Measurements from ENCODE around the gene MOGAT2. TPM values are rescaled to one million over a fixed set of nuclear protein-coding genes. Genes with fewer than 3 reads are reported as not detected.

MOGAT2 gene
- total and polyA plus RNA-seq, 2 of the 13 experiments (the other 11 are each of a cell fraction or from before 2014, with no cell fraction given), result 27.2 to 27.8 TPM

DNA sequence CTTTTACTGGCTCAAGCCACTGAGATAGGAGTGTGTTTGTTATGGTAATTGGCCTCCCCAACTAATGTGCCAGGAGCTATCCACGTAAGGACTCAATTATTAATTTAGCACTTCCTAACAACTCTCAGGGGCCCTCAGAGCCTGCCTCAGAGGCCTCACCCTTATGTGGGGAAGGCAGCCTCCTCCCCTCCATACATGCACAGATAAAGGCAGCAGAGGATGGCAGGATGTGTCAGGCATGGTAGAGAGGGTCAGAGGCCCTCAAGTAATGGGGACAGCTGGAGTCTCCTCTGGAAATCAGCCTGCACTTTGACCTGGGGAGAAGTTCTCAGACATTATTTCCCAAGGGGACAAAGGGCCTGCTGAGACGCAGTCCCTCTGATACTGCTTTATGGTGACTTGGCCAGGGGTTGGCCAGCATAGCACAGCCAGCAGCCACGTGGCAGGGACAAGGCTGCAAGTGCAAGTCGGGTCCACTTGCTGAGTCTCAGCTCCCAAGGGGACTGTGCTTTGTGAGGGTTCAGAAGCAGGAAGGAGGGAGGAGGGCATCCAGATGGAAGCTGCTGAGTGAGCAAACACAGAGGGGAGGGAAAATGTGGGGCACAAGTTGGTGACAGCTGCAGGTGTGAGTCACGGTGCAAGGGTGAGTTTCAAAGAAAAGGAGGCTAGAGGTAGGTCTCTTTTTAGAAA, 17.0 kb downstream of the MOGAT2 start (continued):
- no peak for TF ChIP-seq ZNF839 (CRISPR knock-in tag; IDR thresholded peaks at IDR 0.05; ENCODE audit: borderline replicate concordance)
- peak; percentile 62; the same call in 1 of the 2 replicates for TF ChIP-seq YEATS4 (CRISPR knock-in tag; IDR thresholded peaks at IDR 0.05; ENCODE audit: borderline replicate concordance)
- TF ChIP-seq, protein P1, sequence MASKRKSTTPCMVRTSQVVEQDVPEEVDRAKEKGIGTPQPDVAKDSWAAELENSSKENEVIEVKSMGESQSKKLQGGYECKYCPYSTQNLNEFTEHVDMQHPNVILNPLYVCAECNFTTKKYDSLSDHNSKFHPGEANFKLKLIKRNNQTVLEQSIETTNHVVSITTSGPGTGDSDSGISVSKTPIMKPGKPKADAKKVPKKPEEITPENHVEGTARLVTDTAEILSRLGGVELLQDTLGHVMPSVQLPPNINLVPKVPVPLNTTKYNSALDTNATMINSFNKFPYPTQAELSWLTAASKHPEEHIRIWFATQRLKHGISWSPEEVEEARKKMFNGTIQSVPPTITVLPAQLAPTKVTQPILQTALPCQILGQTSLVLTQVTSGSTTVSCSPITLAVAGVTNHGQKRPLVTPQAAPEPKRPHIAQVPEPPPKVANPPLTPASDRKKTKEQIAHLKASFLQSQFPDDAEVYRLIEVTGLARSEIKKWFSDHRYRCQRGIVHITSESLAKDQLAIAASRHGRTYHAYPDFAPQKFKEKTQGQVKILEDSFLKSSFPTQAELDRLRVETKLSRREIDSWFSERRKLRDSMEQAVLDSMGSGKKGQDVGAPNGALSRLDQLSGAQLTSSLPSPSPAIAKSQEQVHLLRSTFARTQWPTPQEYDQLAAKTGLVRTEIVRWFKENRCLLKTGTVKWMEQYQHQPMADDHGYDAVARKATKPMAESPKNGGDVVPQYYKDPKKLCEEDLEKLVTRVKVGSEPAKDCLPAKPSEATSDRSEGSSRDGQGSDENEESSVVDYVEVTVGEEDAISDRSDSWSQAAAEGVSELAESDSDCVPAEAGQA (IDR thresholded peaks at IDR 0.05; ENCODE audit: low read depth), result no peak
- TF ChIP-seq, protein P1 (CRISPR knock-in tag; IDR thresholded peaks at IDR 0.05; ENCODE audit: borderline replicate concordance), result no peak
- peak; percentile 89 for TF ChIP-seq FOSL2 (CRISPR knock-in tag; IDR thresholded peaks at IDR 0.05)
- no peak for TF ChIP-seq SRY (CRISPR knock-in tag; IDR thresholded peaks at IDR 0.05)
- TF ChIP-seq HNRNPUL1 (IDR thresholded peaks at IDR 0.05; ENCODE audit: low read depth, low read length), result no peak
- TF ChIP-seq, protein P2, sequence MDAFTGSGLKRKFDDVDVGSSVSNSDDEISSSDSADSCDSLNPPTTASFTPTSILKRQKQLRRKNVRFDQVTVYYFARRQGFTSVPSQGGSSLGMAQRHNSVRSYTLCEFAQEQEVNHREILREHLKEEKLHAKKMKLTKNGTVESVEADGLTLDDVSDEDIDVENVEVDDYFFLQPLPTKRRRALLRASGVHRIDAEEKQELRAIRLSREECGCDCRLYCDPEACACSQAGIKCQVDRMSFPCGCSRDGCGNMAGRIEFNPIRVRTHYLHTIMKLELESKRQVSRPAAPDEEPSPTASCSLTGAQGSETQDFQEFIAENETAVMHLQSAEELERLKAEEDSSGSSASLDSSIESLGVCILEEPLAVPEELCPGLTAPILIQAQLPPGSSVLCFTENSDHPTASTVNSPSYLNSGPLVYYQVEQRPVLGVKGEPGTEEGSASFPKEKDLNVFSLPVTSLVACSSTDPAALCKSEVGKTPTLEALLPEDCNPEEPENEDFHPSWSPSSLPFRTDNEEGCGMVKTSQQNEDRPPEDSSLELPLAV (CRISPR knock-in tag; conservative IDR thresholded peaks at IDR 0.05; ENCODE audit: low read depth), result no peak
- TF ChIP-seq ZNF431 (CRISPR knock-in tag; IDR thresholded peaks at IDR 0.05; ENCODE audit: borderline replicate concordance, low read depth), result no peak
- TF ChIP-seq, protein P3, sequence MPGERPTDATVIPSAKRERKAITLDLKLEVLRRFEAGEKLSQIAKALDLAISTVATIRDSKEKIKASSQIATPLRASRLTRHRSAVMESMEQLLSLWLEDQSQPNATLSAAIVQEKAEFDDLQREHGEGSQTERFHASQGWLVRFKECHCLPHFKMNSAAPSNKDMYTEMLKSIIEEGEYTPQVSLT (CRISPR knock-in tag; IDR thresholded peaks at IDR 0.05; ENCODE audit: borderline replicate concordance, low read depth), result no peak
- no peak for TF ChIP-seq HMG20A (CRISPR knock-in tag; IDR thresholded peaks at IDR 0.05; ENCODE audit: borderline replicate concordance)
- TF ChIP-seq, protein P4, sequence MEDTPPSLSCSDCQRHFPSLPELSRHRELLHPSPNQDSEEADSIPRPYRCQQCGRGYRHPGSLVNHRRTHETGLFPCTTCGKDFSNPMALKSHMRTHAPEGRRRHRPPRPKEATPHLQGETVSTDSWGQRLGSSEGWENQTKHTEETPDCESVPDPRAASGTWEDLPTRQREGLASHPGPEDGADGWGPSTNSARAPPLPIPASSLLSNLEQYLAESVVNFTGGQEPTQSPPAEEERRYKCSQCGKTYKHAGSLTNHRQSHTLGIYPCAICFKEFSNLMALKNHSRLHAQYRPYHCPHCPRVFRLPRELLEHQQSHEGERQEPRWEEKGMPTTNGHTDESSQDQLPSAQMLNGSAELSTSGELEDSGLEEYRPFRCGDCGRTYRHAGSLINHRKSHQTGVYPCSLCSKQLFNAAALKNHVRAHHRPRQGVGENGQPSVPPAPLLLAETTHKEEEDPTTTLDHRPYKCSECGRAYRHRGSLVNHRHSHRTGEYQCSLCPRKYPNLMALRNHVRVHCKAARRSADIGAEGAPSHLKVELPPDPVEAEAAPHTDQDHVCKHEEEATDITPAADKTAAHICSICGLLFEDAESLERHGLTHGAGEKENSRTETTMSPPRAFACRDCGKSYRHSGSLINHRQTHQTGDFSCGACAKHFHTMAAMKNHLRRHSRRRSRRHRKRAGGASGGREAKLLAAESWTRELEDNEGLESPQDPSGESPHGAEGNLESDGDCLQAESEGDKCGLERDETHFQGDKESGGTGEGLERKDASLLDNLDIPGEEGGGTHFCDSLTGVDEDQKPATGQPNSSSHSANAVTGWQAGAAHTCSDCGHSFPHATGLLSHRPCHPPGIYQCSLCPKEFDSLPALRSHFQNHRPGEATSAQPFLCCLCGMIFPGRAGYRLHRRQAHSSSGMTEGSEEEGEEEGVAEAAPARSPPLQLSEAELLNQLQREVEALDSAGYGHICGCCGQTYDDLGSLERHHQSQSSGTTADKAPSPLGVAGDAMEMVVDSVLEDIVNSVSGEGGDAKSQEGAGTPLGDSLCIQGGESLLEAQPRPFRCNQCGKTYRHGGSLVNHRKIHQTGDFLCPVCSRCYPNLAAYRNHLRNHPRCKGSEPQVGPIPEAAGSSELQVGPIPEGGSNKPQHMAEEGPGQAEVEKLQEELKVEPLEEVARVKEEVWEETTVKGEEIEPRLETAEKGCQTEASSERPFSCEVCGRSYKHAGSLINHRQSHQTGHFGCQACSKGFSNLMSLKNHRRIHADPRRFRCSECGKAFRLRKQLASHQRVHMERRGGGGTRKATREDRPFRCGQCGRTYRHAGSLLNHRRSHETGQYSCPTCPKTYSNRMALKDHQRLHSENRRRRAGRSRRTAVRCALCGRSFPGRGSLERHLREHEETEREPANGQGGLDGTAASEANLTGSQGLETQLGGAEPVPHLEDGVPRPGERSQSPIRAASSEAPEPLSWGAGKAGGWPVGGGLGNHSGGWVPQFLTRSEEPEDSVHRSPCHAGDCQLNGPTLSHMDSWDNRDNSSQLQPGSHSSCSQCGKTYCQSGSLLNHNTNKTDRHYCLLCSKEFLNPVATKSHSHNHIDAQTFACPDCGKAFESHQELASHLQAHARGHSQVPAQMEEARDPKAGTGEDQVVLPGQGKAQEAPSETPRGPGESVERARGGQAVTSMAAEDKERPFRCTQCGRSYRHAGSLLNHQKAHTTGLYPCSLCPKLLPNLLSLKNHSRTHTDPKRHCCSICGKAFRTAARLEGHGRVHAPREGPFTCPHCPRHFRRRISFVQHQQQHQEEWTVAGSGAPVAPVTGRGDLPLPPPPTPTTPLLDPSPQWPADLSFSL (CRISPR knock-in tag; IDR thresholded peaks at IDR 0.05), result no peak
- no peak for TF ChIP-seq FIP1L1 (IDR thresholded peaks at IDR 0.05; ENCODE audit: borderline replicate concordance, insufficient read depth, low read depth, low read length)
- TF ChIP-seq NR2C2 (CRISPR knock-in tag; IDR thresholded peaks at IDR 0.05; ENCODE audit: borderline replicate concordance), result no peak
